PC-3 (cell line): ENCODE data around the gene CCDC159. TPM values are rescaled to one million over a fixed set of nuclear protein-coding genes. Genes with fewer than 3 reads are reported as not detected.
"Not testable (repeated sequence)": the region's sequence is repeated elsewhere in the genome, so short reads cannot be mapped to it uniquely, and the experiment has no call there.

Experiments used
- ATAC-seq: fragments of 200-7000 bp; cut with Tn5 transposase; 2 replicates; pipeline ENCODE4 v1.9.1; 2020; ENCODE audit warnings: mild to moderate bottlenecking, moderate library complexity
- BruUV-seq: library from RNA; stranded (reverse); fragments of 400-500 nt; replicated peaks from 2 replicates; lab custom pipeline; 2021; lab: Mats Ljungman, UMichigan
- CTCF ChIA-PET: fragments of 300-600 bp; sonication (Branson Sonifier 250); formaldehyde crosslinking; loops from one replicate; lab custom pipeline; 2022; ENCODE audit warnings: antibody characterized with exemption; lab: Charles Lee
- POLR2A ChIA-PET: fragments of 300-600 bp; sonication (Branson Sonifier 250); formaldehyde crosslinking; loops from one replicate; lab custom pipeline; 2022; ENCODE audit warnings: antibody characterized with exemption; ENCODE audit not compliant: unreplicated experiment; lab: Charles Lee
- DNase-seq: peaks from one replicate; pipeline ENCODE4 v3.0.0-alpha.2; 2015
- H2AFZ ChIP-seq: fragments of 300-600 bp; sonication (generic); 2 replicates; pipeline ENCODE4 v1.6.0; 2016; ENCODE audit warnings: antibody characterized with exemption, low read length
- H3F3A ChIP-seq: fragments of 300-600 bp; sonication (generic); one replicate; pipeline ENCODE4 v1.6.0; 2017; ENCODE audit warnings: antibody characterized with exemption, low read length, control low read depth, mild to moderate bottlenecking; ENCODE audit not compliant: unreplicated experiment
- H3K27ac ChIP-seq: fragments of 300-600 bp; sonication (generic); 2 replicates; pipeline ENCODE4 v1.5.1; 2016; ENCODE audit warnings: mild to moderate bottlenecking, low read length
- H3K27me3 ChIP-seq: fragments of 300-600 bp; sonication (generic); 2 replicates; pipeline ENCODE4 v1.6.1; 2016; ENCODE audit warnings: low read length, mixed read lengths
- H3K36me3 ChIP-seq: fragments of 300-600 bp; sonication (generic); 2 replicates; pipeline ENCODE4 v1.6.1; 2016; ENCODE audit warnings: low read depth, mixed run types, low read length, mixed read lengths
- H3K4me1 ChIP-seq: fragments of 300-600 bp; sonication (generic); 2 replicates; pipeline ENCODE4 v1.5.1; 2016; ENCODE audit warnings: low read length; ENCODE audit not compliant: insufficient read depth
- H3K4me2 ChIP-seq: fragments of 300-600 bp; sonication (generic); 2 replicates; pipeline ENCODE4 v1.6.0; 2016; ENCODE audit warnings: low read length
- H3K4me3 ChIP-seq: fragments of 300-600 bp; sonication (generic); 2 replicates; pipeline ENCODE4 v1.5.1; 2016; ENCODE audit warnings: mild to moderate bottlenecking, low read length, mixed read lengths
- H3K79me2 ChIP-seq: fragments of 300-600 bp; sonication (generic); 2 replicates; pipeline ENCODE4 v1.6.1; 2017; ENCODE audit warnings: low read length, mixed read lengths
- H3K9ac ChIP-seq: fragments of 300-600 bp; sonication (generic); 2 replicates; pipeline ENCODE4 v1.6.0; 2016; ENCODE audit warnings: mild to moderate bottlenecking, low read length
- H3K9me2 ChIP-seq: fragments of 300-600 bp; sonication (generic); replicated peaks from 2 replicates; pipeline ENCODE4 v1.6.1; 2016; ENCODE audit warnings: mixed run types, low read length, mixed read lengths
- H3K9me3 ChIP-seq: fragments of 300-600 bp; sonication (generic); 2 replicates; pipeline ENCODE4 v1.6.1; 2016; ENCODE audit warnings: low read length, mixed read lengths
- H4K20me1 ChIP-seq: fragments of 300-600 bp; sonication (generic); 2 replicates; pipeline ENCODE4 v1.6.1; 2016; ENCODE audit warnings: low read length, mixed read lengths
- CTCF ChIP-seq: fragments of 300-600 bp; sonication (generic); conservative IDR thresholded peaks from 2 replicates; pipeline ENCODE4 v1.5.1; 2017; ENCODE audit warnings: antibody characterized with exemption, low read depth, mild to moderate bottlenecking, low read length
- EZH2 ChIP-seq: fragments of 300-600 bp; sonication (generic); IDR thresholded peaks from one replicate; pipeline ENCODE4 v1.6.1; 2017; ENCODE audit warnings: antibody characterized with exemption, mild to moderate bottlenecking, low read length; ENCODE audit not compliant: unreplicated experiment
- EZH2phosphoT487 ChIP-seq: fragments of 300-600 bp; sonication (generic); IDR thresholded peaks from 2 replicates; pipeline ENCODE4 v1.6.1; 2018; ENCODE audit warnings: mild to moderate bottlenecking, antibody characterized with exemption, low read length, borderline replicate concordance
- intact Hi-C: fragments of 100-400 bp; cut with micrococcal nuclease; formaldehyde crosslinking; loops from 2 replicates; pipeline ENCODE4 v1.9.0; 2023
- total RNA-seq: library from RNA; depleted of rRNA; stranded (reverse); fragments of >200 nt; gene quantifications from 2 replicates; pipeline ENCODE4 v1.2.3, GENCODE V29; 2014

CCDC159 gene
- total RNA-seq, 1 experiment from 2014 or later = 10.3 TPM

GRCh38 chr19:11300811-11301120, 45.6 kb upstream of the CCDC159 start:
- ChIA-PET POLR2A (no interaction called here), CTCF (no interaction called here)
- Histone ChIP-seq H3K27ac (no peak overlapping the region), H3K9me3 (no peaks in the 10 kb centered on the region), H3K36me3 (no peaks in the 10 kb centered on the region), H3F3A (no peaks in the 10 kb centered on the region), H3K9me2 (no peaks in the 10 kb centered on the region), H3K4me2 (no peak overlapping the region), H3K27me3 (no peaks in the 10 kb centered on the region), H3K9ac (no peak overlapping the region), H3K4me3 (no peak overlapping the region), H3K4me1 (no peaks in the 10 kb centered on the region), H4K20me1 (no peaks in the 10 kb centered on the region), H3K79me2 (no peaks in the 10 kb centered on the region), H2AFZ (no peak overlapping the region)
- ATAC-seq (no peak), DNase-seq (no peak)
- intact Hi-C loops = no loop called here
- BruUV-seq = no TSS peak
- no peak for TF ChIP-seq EZH2phosphoT487
- TF ChIP-seq CTCF = no peak
- no peak for TF ChIP-seq EZH2

- CTCF ChIA-PET = no interaction called here
- no peaks in the 10 kb centered on the region for H3K36me3 ChIP-seq
Observed at GRCh38 chr19:11304936-11305335, 41.4 kb upstream of the CCDC159 start.

GRCh38 chr19:11306337-11306736, 40.0 kb upstream of the CCDC159 start:
- Histone ChIP-seq H3K27ac (no peak overlapping the region), H2AFZ (no peak overlapping the region), H3K9me3 (no peaks in the 10 kb centered on the region), H3K4me3 (no peak overlapping the region), H3F3A (no peaks in the 10 kb centered on the region), H3K4me1 (no peaks in the 10 kb centered on the region), H4K20me1 (no peaks in the 10 kb centered on the region), H3K79me2 (no peaks in the 10 kb centered on the region), H3K27me3 (no peaks in the 10 kb centered on the region), H3K9me2 (no peaks in the 10 kb centered on the region), H3K9ac (no peak overlapping the region), H3K4me2 (no peak overlapping the region), H3K36me3 (no peaks in the 10 kb centered on the region)
- ChIA-PET POLR2A (no interaction called here), CTCF (no interaction called here)
- no TSS peak for BruUV-seq
- TF ChIP-seq EZH2phosphoT487 (no peak), CTCF (no peak), EZH2 (no peak)
- ATAC-seq (no peak), DNase-seq (no peak)
- intact Hi-C loops = no loop called here

More at GRCh38 chr19:11304936-11305335, 41.4 kb upstream of the CCDC159 start:
- Histone ChIP-seq H3K9me3 (no peaks in the 10 kb centered on the region), H3K27me3 (no peaks in the 10 kb centered on the region), H3K9ac (no peak overlapping the region), H3K79me2 (no peaks in the 10 kb centered on the region), H2AFZ (no peak overlapping the region), H3K4me1 (no peaks in the 10 kb centered on the region), H3F3A (no peaks in the 10 kb centered on the region), H3K27ac (no peak overlapping the region), H4K20me1 (no peaks in the 10 kb centered on the region), H3K4me3 (no peak overlapping the region), H3K4me2 (no peak overlapping the region), H3K9me2 (no peaks in the 10 kb centered on the region)
- BruUV-seq = no TSS peak
- ATAC-seq (no peak), DNase-seq (no peak)
- intact Hi-C loops = no loop called here
- POLR2A ChIA-PET = no interaction called here
- no peak for TF ChIP-seq CTCF
- no peak for TF ChIP-seq EZH2
- TF ChIP-seq EZH2phosphoT487 = no peak

- H3K9me2 ChIP-seq, DNase-seq, H3K79me2 ChIP-seq, H3K4me2 ChIP-seq, ATAC-seq, H2AFZ ChIP-seq, H3K27me3 ChIP-seq, H3K9me3 ChIP-seq, BruUV-seq, H3K27ac ChIP-seq, H3F3A ChIP-seq, H4K20me1 ChIP-seq, H3K36me3 ChIP-seq, intact Hi-C loops, POLR2A ChIA-PET, H3K4me3 ChIP-seq, H3K4me1 ChIP-seq, H3K9ac ChIP-seq, CTCF ChIA-PET: not testable (repeated sequence)
Observed at GRCh38 chr19:11320278-11320995, 25.9 kb upstream of the CCDC159 start.
